ENCODE data around the gene PLCE1. TPM values are rescaled to one million over a fixed set of nuclear protein-coding genes. Genes with fewer than 3 reads are reported as not detected.

PLCE1 gene
- total and polyA plus RNA-seq, 10 of the 15 experiments (the other 5 are each of a cell fraction or from before 2014, with no cell fraction given), result under 0.01 to 1.2 (median 0.03) TPM

- no peak for ATAC-seq
- TF ChIP-seq CTCF (IDR thresholded peaks at IDR 0.05 in 2 of 3, conservative IDR thresholded peaks at IDR 0.05 in 1 of 3; ENCODE audit: control insufficient read depth in 2 of 3, extremely low read depth in 1 of 3, insufficient read depth in 1 of 3, low read depth in 3 of 3, low read length in 3 of 3) (no peak), EP300 (IDR thresholded peaks at IDR 0.05; ENCODE audit: borderline replicate concordance in 1 of 2, control insufficient read depth in 1 of 2, low read depth in 2 of 2, low read length in 2 of 2) (no peak), ZBTB11 (CRISPR knock-in tag; IDR thresholded peaks at IDR 0.05) (no peak), MTA3 (IDR thresholded peaks at IDR 0.05; ENCODE audit: borderline replicate concordance, low read length) (no peak), EZH2 (IDR thresholded peaks at IDR 0.05; ENCODE audit: borderline replicate concordance, control insufficient read depth, low read depth, low read length) (no peak), NRF1 (conservative IDR thresholded peaks at IDR 0.05; ENCODE audit: low read depth, low read length) (no peak), PAX5 (IDR thresholded peaks at IDR 0.05; ENCODE audit: borderline replicate concordance, low read depth, low read length) (no peak), GABPA (IDR thresholded peaks at IDR 0.05; ENCODE audit: low read depth) (no peak), GATAD2B (conservative IDR thresholded peaks at IDR 0.05; ENCODE audit: low read depth) (no peak), SPI1 (IDR thresholded peaks at IDR 0.05; ENCODE audit: borderline replicate concordance, insufficient read depth, low read depth, low read length) (no peak), ZNF274 (IDR thresholded peaks at IDR 0.05; ENCODE audit: insufficient read depth, insufficient read length) (no peak), ATF7 (IDR thresholded peaks at IDR 0.05; ENCODE audit: low read depth) (no peak), ZBED1 (IDR thresholded peaks at IDR 0.05; ENCODE audit: borderline replicate concordance) (no peak), ELK1 (IDR thresholded peaks at IDR 0.05; ENCODE audit: low read depth, low read length) (no peak)
- Histone ChIP-seq H3K4me3 (no peak overlapping the region), H3K9me3 (replicated peaks; ENCODE audit: control insufficient read depth, insufficient read depth, low read length) (no peaks in the 10 kb centered on the region), H3K9ac (ENCODE audit: control insufficient read depth, insufficient read depth, low read length) (no peak overlapping the region), H3K36me3 (ENCODE audit: control insufficient read depth in 2 of 2, insufficient read depth in 2 of 2, low read length in 1 of 2) (no peaks in the 10 kb centered on the region), H4K20me1 (ENCODE audit: control insufficient read depth, insufficient read depth) (no peaks in the 10 kb centered on the region), H2AFZ (ENCODE audit: control insufficient read depth, low read depth, low read length) (no peak overlapping the region), H3K79me2 (ENCODE audit: control insufficient read depth, insufficient read depth, low read length) (no peaks in the 10 kb centered on the region), H3K27me3 (replicated peaks in 1 of 2; ENCODE audit: control insufficient read depth in 2 of 2, insufficient read depth in 2 of 2, low read length in 1 of 2) (peaks cover 6 to 25% of the 10 kb centered on the region in 2 experiments), H3K4me1 (ENCODE audit: control insufficient read depth, insufficient read depth, low read length) (no peaks in the 10 kb centered on the region), H3K27ac (ENCODE audit: control insufficient read depth, insufficient read depth) (no peak overlapping the region), H3K4me2 (ENCODE audit: control insufficient read depth, insufficient read depth) (no peak overlapping the region)
- no peak for FAIRE-seq
- RAD21 ChIA-PET (ENCODE audit: unreplicated experiment), result no interaction called here
- 92% methylated on average over 1 of the region's 1 CpG for WGBS (ENCODE audit: insufficient coverage, insufficient replicate concordance, low lambda C conversion rate, missing lambda C conversion rate)
- SMC1A ChIA-PET (ENCODE audit: uncharacterized antibody, unreplicated experiment), result no interaction called here
- intact Hi-C loops (cut with micrococcal nuclease; ENCODE audit: unreplicated experiment), result no loop called here
- POLR2A ChIA-PET, result no interaction called here
- in situ Hi-C loops (cut with MboI), result no loop called here
- no TSS peak for BruUV-seq (replicated peaks)
- CTCF ChIA-PET, result no interaction called here
- DNase-seq (ENCODE audit: low read depth, low spot score), result no peak
These were observed 1.5 kb downstream of the PLCE1 start for GRCh38 chr10:93995182-93995581.

Data from GM12878 (cell line).